C1 segment of cervical spinal cord (tissue), 14 donors: ENCODE data around the gene JOSD1.
A peak's percentile ranks its signal among the peaks of the same experiment; 100 is the strongest.

Experiments used
- DNase-seq, 14 donors: peaks; one replicate each; lab custom pipeline; 2025; lab: John Stamatoyannopoulos, UW

JOSD1 gene

DNA sequence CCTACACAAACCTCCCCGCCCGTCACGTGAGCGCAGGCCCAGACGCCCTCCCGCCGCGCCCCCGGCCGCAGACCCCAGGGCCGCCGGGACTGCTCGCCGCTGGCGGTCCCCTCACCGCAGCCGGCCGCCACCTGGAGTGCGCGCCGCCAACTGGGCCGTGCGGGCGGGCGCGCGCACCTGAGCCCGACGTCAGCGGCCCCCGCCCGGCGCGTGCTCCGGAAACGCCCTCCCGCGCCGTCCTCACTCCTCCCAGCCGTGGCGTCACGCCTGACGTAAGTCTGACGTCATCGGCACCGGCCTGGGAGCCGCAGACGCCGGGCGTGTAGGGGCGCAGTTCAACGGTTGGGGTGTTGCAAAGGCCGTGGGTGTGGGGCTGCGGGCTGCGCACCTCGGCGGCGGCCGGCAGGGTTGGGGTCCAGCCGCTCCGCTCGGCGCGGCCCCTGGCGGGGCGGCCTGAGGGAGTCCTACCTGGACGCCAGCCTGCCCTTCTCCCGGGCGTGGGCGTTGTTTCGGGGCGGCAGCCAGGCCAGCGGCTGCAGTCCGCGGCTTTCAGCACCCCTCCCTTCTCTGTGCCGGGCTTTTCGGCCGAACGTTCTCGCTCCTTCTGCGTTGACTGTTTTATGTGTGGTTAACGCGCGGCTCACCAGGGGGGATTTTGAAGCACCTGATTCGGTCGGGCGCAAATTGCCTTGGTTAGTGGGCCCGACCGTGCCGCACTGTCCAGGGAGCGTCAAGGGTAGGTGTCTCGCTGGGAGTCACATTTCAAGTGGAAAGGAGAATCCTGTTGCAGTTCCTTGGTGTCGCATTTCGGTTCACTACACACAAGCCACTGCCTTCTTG is at the start of gene JOSD1:
Gene JOSD1 (minus strand): TSS at position 155 of the 840 bp plus-strand sequence. CDS start 956 bp downstream, outside the sequence.
- DNase-seq: peak; percentile 39 to 90 (median 84)

DNA sequence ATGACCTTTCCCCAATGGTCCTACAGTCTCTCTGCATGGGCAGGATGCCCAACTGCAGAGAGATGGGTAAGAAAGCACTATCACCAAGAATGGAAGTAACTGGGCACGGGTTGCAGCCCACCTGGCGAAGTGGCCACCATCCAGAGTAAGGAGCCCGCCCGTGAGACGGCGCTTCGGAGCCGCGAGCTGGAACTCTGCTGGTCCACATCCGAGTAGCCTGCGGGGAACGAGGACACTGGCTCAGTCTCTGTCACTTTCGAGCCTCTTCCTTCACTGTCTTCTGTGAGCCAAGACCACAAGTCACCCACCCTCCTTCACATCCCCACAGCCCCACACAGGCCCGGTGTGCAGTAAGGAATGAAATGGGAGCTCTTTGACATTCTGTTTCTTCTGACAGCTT is 49.4 kb upstream of the JOSD1 start:
- DNase-seq: no peak

DNA sequence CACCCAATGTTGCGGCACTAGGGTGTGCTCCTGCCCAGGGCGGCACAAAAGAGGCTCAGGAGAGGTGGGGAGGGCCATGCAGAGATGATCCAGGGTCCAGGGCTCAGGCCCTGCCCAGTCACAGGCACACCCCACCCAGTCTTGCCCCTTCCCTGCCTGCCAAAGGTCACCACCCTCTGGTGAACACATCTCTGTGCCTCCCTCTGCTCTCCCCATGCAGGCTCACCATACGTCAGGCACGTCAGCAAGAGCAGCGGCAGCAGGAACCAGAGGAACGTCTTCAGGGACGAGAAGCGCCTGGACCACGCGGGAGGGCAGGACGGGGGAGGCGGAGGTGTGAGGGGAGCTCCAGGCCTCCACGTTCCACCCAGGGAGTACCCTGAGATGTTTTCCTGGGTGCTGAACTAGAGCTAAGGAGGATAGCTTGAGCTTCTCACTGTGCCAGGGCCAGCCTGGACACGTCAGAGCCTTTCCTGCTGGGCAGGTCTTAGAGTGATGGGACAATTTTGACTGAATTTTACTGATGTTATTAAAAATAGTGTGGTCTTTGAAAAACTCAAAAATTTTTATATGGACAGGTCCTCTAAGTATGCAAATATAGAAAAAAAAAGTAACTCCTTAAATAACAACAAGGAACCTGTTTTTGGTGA is 47.9 kb upstream of the JOSD1 start:
- no peak for DNase-seq

DNA sequence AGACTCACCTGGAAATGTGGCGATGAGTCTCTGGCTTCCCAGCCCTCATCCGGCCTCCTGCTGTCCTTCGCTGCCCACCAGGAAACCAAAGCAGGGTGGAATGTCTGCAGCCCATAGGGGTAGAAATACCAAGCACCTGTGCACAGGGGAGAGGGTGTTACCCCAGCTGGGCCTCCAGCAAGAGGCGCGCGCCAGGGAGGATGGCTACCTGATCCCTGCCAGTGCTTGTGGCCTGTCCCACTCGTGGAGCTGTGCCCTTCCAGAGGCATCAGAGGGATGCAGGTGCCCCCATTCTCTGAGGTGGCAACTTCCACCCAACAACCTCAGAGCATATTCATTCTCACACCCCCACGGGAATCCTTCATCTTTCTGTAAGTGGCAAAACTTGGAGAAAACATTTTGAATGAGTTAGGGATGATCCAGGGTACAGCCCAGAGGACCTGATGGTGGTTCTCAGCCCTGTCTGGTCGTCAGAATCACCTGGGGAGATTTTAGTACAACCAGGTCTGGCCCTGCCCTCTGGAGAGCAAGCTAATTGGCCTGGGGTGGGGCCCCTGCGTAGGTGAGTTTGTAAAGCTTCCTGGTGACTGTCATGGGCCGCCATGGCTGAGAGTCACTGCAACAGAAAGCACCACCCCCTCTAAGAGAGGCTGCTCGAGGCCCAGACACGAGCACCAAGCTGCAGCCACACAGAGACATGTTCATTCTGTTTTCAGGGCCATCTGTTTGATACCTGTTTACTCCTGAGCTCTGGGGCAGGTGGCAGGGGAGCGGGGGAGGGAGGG is 45.1 kb upstream of the JOSD1 start:
- DNase-seq: no peak

DNA sequence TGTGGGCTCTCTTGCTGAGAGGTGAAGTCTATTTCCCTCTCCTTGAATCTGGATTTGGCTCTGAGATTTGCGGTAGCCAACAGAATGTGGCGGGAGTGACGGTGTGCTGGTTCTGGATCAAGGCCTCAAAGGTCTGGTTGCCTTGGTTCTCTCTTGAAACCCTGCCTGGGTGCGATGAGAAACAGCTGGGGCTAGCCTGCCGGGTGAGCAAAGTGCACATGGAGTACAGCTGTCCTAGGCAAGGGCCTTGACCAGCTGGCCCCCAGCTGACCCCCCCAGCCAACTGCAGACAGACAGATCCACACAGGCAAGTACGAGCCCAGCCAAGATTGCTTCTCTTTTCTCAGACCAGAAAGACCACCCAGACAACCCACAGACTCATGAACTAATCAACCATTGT is 44.2 kb upstream of the JOSD1 start:
- no peak for DNase-seq

DNA sequence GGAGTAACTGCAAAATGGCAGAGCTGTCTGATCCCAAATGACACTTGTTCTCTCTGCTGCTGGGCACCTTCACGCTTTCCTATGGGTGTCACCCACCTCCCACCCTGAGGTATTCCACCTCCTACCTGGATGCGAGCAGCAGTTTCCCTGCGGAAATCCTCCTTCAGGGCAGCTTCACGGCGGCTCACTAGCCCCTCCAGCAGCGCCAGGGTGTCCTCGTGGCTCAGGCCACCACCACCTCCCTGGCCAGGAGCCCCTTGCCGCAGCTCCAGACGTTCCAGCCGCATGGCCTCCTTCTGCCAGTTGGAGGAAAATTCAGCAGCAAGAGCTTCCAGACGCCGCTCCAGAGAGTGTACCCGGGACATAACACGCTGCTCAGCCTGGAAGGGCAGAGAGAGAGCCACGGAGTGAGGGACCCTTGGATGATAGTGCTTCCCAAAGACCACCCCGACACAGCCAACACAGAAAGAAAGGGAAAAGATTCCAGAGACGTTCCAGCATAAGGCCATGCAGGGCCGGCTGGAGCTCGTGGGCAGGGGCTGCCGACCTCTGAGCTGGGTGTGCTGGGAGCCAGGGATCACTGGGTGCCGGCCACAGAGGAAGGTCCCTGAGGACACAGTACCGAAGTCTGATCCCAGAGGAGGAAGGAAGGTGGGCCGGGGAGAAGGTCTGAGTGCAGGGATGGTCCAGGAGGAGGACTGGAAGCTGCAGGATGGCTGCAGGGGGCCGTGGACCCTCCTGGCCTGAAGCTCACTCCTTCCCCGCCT is 41.6 kb upstream of the JOSD1 start:
- DNase-seq: no peak

DNA sequence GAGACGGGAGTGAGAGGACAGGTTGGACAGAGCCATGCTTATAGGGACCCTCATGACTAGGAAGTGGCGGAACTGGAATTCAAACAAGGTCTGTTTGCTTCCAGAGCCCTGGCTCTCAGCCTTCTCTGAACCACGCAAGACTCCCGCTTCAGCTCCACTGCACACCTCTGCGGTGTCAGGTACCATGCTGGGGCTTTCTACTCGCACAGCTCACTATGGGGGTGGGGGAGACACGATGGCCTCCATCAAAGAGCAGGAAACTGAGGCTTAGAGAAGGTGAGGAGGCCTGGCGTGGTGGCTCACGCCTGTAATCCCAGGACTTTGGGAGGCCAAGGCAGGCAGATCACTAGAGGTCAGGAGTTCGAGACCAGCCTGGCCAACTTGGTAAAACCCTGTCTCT is 40.8 kb upstream of the JOSD1 start:
- no peak for DNase-seq

DNA sequence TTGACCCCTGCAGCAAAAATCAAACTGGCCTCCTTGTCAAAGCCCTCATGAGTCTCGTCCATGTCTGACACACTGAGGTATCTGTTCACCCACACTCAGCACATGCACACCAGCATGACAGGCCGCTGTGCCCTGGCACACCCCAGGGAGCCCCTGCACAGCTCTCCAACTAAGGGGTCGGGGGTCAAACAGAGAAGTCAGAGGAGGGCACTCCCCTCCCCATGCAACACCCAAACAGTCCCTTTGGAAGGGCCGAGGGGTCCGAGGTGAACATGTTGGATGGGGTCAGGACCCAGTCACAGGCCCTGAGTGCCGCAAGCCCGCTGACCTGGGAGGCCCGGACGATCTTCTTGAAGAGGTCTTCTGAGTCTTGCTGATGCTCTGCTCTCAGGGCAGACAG is 40.4 kb upstream of the JOSD1 start:
- DNase-seq: no peak

DNA sequence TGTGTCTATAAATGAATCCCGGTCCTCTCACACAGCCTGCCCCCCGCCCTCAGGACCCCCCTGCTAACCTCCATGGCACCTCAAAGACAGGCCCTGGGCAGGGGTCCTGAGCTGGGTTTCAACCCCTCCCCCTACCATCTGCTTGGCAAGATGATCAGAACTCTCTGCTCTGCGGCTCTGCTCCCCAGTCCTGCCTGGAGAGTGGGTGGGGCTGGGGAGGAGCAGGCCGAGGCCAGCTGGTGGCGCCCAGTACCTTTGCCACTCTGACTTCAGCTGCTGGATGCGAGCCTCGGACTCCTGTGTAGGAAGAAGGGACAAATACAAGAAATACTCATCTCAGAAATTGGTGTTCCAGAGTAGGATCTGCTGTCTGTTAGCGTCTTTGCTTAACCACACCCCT is 40.0 kb upstream of the JOSD1 start:
- no peak for DNase-seq

DNA sequence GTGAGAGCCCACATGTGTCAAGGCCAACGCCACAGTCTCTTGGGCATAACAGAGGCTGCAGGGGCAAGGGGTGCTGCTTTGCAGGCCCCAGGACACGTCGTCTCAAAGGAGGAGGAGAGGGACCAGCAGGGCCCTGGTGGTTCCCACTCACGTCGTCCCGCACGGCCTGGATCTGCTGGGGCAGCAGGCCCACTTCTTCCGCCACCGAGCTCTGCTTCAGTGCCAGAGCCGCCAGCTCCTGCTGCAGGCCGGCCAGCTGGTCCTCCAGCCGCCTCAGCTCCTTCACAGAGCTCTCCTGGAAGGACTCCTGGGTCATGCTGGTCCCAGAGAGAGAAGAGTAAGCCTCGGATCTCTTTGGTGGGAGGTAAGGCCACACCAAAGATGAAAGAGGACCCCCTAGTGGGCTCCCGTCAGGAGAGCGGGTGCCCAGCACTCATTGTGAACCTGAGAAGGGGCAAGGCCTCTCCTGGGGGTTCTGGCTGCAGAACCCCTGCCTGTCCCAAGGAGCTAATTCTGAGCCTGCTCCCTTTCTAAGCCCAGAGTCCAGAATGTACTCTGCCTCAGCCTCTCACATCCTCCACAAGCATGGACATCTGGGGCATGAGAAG is 39.5 kb upstream of the JOSD1 start:
- DNase-seq: peak in 1 of 14 donors; percentile 27

DNA sequence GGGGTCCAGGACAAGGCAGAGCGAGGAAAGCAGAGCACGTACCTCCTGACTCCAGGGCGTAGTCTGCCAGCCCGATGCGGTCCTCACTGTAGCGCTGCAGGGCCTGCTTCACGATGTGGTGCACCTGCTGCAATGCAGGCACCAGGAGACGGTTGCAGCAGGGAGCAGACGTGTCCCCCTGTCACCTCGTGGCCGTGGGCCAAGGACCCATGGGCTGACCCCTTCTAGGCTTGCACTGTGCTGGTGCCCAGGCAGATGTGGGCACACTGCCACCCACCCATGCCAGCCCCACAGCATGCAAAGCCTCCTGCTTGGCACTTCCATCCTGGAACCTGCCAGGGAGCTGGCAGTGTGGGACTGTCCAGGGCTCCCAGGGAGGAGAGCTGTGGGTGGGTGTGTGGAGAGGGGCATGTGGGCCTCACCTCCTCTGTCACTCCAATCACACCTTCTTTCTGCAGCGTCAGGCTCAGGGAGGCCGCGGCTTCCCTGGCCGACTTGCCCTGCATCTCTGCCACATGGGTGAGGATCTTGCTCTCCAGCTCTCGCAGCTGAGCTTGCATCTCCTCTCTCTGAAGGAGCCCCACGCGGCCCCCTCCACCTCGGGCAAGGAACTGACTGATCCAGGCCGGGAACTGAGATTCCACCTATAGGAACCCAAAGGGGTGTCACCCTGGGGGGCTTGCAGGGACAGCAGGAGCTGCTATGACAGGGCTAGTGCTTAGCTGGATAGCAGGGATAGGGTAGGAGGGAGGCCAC is 38.7 kb upstream of the JOSD1 start:
- peak in 1 of 14 donors; percentile 38 for DNase-seq

DNA sequence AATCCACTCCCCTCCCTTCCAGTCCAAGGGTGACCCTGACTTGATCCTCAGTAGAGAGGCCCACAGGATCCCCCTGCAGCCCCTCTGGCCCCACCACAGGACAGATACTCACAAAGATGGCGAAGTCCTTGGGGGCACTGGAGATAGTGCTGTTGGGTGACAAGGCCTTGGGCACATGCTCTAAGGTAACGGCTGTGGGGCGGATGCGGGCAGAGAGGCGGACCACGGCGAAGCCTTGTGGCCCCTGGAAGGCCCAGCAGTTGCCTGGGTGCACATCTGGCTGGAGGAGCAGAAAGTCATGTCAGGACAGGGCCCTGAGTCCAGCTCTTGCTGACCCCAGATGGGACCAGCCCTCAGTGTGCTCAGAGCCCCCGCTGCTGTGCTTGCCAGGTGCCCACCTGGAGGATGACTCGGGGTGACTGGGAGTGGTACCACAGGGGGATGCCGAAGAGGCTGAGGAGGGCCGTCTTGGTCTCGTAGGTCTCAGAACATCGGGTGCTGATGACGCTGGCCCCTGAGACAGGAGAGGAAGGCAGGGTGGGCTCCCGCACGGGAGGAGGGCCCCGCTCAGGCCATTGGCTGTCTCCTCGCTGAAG is 37.8 kb upstream of the JOSD1 start:
- no peak for DNase-seq

DNA sequence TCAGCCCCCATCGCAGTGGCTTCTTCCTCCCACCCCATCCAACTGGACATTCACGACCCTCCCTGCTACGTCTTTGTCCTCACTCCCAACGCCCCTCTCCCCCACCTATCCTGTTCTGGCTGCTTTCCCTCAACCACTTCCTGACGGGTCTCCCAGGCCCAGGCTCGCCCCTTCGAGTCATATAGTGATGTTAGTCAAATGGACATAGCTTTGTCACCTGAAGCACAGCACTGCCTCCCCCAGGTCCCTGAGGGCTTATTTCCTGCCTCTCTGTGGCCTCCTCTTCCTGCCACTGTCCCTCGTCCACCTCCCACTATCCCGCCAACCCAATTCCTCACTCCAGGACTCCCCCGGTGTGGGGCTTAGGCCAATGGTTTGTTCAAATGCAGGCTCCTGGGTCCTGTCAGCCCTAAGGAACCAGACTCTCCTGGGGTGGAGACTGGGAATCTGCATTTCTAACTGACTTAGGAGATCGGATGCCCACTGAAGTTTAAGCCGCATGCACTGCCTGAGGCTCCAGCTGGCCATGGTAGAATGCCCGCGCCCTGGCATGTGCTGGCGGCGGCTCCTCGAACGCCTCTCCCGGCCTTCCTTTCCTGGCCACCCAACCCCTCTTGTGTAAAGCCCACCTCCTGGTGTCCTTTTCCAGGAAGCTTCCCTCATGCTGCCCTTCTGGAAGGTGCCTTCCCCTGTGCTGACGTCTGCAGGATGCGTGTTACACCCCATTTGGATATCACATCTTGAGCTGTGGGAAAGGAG is 36.7 kb upstream of the JOSD1 start:
- no peak for DNase-seq

DNA sequence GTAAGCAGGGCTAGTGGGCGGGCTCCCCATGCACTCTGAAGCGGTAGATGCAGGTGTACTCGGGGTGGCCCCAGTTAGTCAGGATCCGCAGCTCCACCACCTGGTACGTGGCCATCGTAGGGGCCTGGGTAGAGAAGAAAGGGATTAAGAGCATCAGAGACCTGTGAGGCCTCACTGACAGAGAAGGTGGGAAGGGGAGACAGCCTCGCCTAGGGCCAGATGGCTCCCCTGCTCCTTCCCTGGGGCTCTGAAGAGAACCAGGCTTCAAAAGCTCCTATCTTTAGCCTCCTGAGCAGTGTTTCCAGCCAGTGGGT is 35.5 kb upstream of the JOSD1 start:
- no peak for DNase-seq

DNA sequence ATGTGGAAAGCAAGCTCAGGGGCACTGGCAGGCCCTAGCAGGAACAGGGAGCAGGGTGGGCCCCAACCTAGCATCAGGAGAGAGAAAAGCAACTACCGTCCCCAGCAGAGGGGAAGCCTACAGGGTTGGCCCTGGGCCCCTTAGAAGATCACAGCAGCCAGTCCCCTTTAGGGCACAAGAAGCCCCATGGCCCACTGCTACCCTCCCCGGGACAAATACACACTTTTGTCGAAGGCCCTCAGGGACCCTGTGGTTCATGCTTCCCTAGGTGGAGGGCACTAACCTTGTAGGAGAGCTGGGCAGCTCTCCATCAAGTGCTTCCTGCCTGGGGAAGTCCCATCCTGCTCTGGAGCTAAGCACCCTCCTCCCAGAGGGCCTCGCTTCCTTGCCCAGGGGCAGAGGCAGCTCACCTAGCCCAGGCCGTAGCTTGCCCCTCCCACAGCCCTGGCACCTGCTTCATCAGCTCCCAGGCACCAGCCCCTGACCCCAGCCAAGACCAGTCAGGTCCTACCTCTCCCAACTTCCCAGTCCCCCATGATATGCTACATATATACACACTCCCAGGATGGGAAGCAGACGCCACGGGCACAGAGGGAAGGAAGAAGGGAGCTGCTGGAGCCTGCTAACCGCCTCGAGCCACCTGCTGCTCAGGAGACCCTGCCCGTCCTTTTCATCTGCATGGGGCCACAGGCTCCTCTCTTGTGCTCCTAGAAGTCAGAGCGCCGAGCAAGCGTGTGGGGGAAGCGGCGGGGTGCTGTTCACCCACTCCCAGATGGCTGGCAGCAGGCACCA is 34.9 kb upstream of the JOSD1 start:
- DNase-seq: no peak

DNA sequence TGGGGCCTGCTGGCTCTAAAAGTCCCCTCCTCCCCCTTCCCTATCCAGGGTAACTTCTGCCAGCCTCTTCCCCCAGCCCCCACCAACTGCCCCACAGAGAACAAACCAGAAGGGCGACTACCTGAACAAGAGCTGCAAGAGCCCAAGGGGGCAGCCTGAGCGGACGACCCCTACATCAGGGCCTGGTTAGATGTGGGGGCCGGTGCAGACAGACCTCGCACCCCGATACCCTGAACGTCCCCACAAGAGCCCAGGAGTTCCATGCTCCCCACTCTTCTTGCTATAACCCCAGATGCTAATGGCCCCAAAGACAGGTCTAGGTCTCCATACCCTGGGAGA is 34.4 kb upstream of the JOSD1 start:
- no peak for DNase-seq

DNA sequence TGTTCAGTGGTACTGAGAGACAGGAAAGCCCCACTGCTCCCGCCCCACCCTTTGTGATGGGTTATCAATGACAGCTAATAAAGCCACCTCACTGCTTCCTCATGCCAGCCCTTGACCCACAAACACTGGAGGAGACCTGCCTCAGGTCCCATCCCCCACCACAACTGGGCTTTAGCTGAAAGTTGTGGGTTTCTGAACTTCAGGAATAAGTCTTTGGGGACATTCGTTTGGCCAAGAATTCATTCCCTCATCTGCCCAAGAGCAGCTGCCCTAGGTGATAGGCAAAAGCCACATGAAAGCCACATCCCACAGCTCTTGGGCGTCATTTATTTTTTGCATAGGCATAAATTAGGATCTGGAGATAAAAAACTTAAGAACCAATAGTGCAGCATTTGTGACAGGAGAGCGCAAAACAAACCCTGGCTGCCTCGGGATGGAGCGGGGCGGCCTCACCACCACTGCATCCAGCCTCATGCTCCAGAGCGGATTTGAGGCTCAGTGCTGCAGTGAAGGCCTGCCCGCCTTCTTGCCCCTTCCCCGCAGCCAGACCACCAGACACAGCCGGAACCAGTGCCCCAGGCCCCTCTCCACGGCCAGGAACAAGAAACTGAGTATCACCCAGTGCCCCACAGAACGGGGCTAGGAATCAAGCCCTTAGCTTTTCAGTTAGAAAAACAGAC is 33.8 kb upstream of the JOSD1 start:
- no peak for DNase-seq

DNA sequence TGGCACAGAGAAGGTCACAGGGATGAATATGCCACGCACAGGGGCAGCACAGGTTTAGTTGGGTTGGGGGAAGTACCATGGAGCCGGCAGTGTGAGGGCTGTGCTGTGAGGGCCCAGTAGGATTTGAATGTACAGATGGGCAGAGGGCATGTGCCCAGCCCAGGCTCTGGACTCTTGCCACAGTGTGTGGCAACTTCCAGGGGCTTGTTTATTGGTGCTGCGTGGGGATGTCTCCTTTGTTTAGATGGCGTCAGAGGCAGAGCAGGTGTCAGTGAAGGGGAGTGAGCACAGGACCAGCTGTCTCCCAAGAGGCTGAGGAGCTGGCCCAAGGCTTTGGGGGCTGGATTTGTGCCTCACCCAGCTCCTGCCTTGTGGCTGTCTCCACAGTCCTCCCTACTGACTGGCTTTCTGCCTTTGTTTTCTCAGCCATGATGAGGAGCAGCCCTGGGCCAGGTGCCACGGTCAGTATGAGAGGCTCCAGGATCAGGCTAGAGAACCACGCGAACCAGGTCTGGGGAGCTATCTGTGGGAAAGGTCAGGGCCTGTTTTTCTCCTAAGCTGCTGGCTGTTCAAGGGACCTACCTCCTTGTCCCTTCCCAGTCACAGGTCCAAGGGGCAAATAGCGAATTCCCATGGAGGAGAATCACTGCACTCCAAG is 33.1 kb upstream of the JOSD1 start:
- DNase-seq: peak in 12 of 14 donors; percentile 74 to 93 (median 82)
